Right lobe of liver (tissue), 4 donors: ENCODE measurements around the gene C10orf95.

Experiments
- POLR2A ChIP-seq: fragments of 450-650 bp; IDR thresholded peaks from one replicate; pipeline ENCODE4 v1.6.1; 2017; ENCODE audit warnings: antibody characterized with exemption, mild to moderate bottlenecking
- TF ChIP-seq, protein P1 (sequence below), 4 donors: fragments of 200-600 bp in 3 of 4; fragments of 450-650 bp in 1 of 4; IDR thresholded peaks; one replicate each; pipeline versions ENCODE4 v1.5.1 to v1.8.0; 2016 to 2022; ENCODE audit warnings: antibody characterized with exemption in 4 of 4, mild to moderate bottlenecking in 2 of 4
- donor health status: DM: no; HTN: no; CAD: no.
- donor health status: DM: no; HTN: no; CAD: no.
- donor health status: DM: no; HTN: yes; CAD: no.

DNA sequence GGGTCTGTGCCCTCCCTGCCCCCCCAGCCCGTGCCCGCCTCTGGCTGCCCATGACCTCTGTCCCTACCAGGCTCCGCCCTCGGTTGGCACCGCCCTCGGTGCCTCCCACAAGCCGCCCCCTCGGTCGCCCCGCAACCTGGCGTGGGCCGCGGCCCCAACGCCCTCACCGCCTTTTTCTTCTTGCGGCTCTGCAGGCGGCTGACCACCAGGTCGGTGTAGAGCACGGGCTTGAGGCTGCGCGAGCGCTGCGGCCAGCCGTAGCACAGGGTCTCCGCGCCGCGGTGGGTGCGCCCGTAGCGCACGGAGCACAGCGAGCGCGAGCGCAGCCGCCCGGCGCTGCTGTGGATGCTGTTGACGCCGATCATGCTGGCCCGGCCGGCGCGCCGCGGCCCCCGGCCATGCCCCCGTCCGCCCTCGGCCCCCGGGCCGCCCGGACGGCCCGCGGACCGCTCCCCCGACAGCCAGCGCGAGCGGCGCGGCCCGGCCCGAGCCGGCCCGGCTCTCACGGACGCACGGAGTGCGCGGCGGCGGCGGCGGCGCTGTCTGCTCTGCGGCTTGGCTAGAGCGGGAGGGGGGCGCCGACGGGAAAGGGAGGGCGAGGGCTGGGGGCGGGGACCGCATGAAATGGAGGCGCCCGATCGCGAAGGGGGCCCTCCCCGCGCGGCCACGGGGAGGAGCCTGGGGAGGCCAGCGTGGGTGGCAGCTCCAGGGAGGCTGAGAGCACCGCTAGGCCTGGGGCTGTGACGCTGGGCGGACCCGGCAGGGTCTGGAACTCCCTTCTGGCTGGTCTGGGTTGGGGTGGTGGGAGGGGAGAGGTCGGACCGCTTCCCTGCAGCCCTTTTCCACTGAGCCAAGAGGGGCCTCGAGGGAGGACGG, 42.4 kb downstream of the C10orf95 start:
- TF ChIP-seq POLR2A = no peak
- TF ChIP-seq, protein P1, sequence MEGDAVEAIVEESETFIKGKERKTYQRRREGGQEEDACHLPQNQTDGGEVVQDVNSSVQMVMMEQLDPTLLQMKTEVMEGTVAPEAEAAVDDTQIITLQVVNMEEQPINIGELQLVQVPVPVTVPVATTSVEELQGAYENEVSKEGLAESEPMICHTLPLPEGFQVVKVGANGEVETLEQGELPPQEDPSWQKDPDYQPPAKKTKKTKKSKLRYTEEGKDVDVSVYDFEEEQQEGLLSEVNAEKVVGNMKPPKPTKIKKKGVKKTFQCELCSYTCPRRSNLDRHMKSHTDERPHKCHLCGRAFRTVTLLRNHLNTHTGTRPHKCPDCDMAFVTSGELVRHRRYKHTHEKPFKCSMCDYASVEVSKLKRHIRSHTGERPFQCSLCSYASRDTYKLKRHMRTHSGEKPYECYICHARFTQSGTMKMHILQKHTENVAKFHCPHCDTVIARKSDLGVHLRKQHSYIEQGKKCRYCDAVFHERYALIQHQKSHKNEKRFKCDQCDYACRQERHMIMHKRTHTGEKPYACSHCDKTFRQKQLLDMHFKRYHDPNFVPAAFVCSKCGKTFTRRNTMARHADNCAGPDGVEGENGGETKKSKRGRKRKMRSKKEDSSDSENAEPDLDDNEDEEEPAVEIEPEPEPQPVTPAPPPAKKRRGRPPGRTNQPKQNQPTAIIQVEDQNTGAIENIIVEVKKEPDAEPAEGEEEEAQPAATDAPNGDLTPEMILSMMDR (IDR thresholded peaks at IDR 0.05) = no peak
